Measurements from ENCODE around the gene SOX1. TPM values are rescaled to one million over a fixed set of nuclear protein-coding genes. Genes with fewer than 3 reads are reported as not detected.

The SOX1 gene
- total and polyA plus RNA-seq, 2 donors (not counting 3 experiments of a cell fraction or from before 2014, with no cell fraction given), result not detected

DNA sequence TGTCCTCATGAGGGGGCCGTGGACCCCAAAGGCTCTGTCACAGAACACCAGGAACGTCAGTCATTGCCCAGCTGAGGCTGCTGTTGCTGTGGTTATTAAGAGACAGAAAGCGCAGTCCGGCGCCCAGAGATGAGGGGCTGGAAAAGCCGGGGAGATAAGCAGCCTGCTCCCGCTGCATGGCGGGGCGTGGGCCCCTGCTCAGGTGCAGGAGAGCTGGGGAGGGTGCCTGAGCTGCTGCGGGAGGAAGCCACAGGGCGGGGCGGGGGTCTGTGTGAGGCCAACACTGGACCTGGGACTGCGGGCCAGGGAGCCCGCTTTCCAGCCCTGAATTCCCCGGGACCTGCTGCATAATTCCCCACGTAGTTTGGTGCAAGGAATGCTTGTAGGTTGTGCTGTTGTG is 11.3 kb downstream of the SOX1 start:
- FAIRE-seq, result no peak
- dilution Hi-C loops (cut with MboI; ENCODE audit: extremely low pct_ligation_motif_present, low sequenced_read_pairs), result no loop called here
- CTCF ChIA-PET, result no interaction called here

More for the DNA sequence above, 11.3 kb downstream of the SOX1 start:
- DNase-seq (ENCODE audit: low read depth, low spot score), result no peak
- POLR2A ChIA-PET, result no interaction called here
- TF ChIP-seq, protein P1, sequence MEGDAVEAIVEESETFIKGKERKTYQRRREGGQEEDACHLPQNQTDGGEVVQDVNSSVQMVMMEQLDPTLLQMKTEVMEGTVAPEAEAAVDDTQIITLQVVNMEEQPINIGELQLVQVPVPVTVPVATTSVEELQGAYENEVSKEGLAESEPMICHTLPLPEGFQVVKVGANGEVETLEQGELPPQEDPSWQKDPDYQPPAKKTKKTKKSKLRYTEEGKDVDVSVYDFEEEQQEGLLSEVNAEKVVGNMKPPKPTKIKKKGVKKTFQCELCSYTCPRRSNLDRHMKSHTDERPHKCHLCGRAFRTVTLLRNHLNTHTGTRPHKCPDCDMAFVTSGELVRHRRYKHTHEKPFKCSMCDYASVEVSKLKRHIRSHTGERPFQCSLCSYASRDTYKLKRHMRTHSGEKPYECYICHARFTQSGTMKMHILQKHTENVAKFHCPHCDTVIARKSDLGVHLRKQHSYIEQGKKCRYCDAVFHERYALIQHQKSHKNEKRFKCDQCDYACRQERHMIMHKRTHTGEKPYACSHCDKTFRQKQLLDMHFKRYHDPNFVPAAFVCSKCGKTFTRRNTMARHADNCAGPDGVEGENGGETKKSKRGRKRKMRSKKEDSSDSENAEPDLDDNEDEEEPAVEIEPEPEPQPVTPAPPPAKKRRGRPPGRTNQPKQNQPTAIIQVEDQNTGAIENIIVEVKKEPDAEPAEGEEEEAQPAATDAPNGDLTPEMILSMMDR (IDR thresholded peaks at IDR 0.05; ENCODE audit: extremely low read depth in 1 of 2, insufficient read depth in 1 of 2, low read depth in 1 of 2, low read length in 2 of 2), result no peak
- TF ChIP-seq EZH2 (IDR thresholded peaks at IDR 0.05; ENCODE audit: borderline replicate concordance, low read depth, low read length, severe bottlenecking), result no peak
- TF ChIP-seq, protein P2, sequence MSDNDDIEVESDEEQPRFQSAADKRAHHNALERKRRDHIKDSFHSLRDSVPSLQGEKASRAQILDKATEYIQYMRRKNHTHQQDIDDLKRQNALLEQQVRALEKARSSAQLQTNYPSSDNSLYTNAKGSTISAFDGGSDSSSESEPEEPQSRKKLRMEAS (IDR thresholded peaks at IDR 0.05; ENCODE audit: insufficient read depth, insufficient read length), result no peak
- no peak for TF ChIP-seq MYC (IDR thresholded peaks at IDR 0.05; ENCODE audit: low read depth, low read length)
- no peak for TF ChIP-seq GATA2 (IDR thresholded peaks at IDR 0.05; ENCODE audit: insufficient read depth, insufficient read length, low read depth, low read length)
- TF ChIP-seq POLR2A (IDR thresholded peaks at IDR 0.05; ENCODE audit: low read depth, low read length), result no peak
- no peak for TF ChIP-seq JUN (IDR thresholded peaks at IDR 0.05; ENCODE audit: borderline replicate concordance, insufficient read depth, insufficient read length, low read depth)
- no peak for TF ChIP-seq POLR2AphosphoS5 (IDR thresholded peaks at IDR 0.05; ENCODE audit: insufficient read depth, low read depth, low read length)
- TF ChIP-seq FOS (IDR thresholded peaks at IDR 0.05; ENCODE audit: borderline replicate concordance, insufficient read depth, low read length), result no peak
- Histone ChIP-seq H3K27me3 (ENCODE audit: control insufficient read depth in 2 of 2, insufficient read depth in 2 of 2, low read length in 2 of 2) (peaks cover 29 to 31% of the 10 kb centered on the region in 2 experiments), H3K4me2 (ENCODE audit: insufficient read depth, low read length) (no peak overlapping the region), H2AFZ (ENCODE audit: low read depth, low read length) (no peak overlapping the region), H3K9ac (replicated peaks; ENCODE audit: extremely low read depth, insufficient read depth, low read length) (no peak overlapping the region), H4K20me1 (replicated peaks; ENCODE audit: control insufficient read depth, extremely low read depth, insufficient read depth, low read length) (no peaks in the 10 kb centered on the region), H3K9me3 (replicated peaks; ENCODE audit: control insufficient read depth, insufficient read depth, low read length) (no peaks in the 10 kb centered on the region), H3K36me3 (ENCODE audit: control insufficient read depth in 2 of 2, extremely low read depth in 1 of 2, insufficient read depth in 2 of 2, low read length in 2 of 2) (no peaks in the 10 kb centered on the region), H3K79me2 (ENCODE audit: control insufficient read depth, insufficient read depth, low read length) (no peaks in the 10 kb centered on the region), H3K9me1 (replicated peaks; ENCODE audit: control insufficient read depth, extremely low read depth, insufficient read depth, low read length) (no peaks in the 10 kb centered on the region), H3K4me1 (ENCODE audit: control insufficient read depth, extremely low read depth, insufficient read depth, low read length) (no peaks in the 10 kb centered on the region), H3K27ac (ENCODE audit: insufficient read depth, low read depth, low read length) (no peak overlapping the region), H3K4me3 (replicated peaks in 1 of 3; ENCODE audit: insufficient read depth in 1 of 3, low read depth in 1 of 3, low read length in 3 of 3) (no peak overlapping the region)
- intact Hi-C loops (cut with micrococcal nuclease), result no loop called here
- BruUV-seq (replicated peaks), result no TSS peak
